GM20000 (cell line): ENCODE data around the gene SLC27A6.
"Not testable (repeated sequence)": the region's sequence is repeated elsewhere in the genome, so short reads cannot be mapped to it uniquely, and the experiment has no call there.

Source experiments
- DNase-seq: peaks from one replicate; pipeline ENCODE4 v3.0.0; 2012; ENCODE audit warnings: low spot score
- CTCF ChIP-seq: IDR thresholded peaks from 2 replicates; pipeline ENCODE4 v1.5.1; 2012; ENCODE audit warnings: mild to moderate bottlenecking, control low read depth; ENCODE audit errors: extremely low read depth, missing control alignments

The SLC27A6 gene

GRCh38 chr5:128965011-128965637, at the start of gene SLC27A6:
SLC27A6 (plus strand) TSS chr5:128965488; CDS start chr5:128966138, 650 bp downstream.
- no peak for TF ChIP-seq CTCF
- DNase-seq: no peak

DNA sequence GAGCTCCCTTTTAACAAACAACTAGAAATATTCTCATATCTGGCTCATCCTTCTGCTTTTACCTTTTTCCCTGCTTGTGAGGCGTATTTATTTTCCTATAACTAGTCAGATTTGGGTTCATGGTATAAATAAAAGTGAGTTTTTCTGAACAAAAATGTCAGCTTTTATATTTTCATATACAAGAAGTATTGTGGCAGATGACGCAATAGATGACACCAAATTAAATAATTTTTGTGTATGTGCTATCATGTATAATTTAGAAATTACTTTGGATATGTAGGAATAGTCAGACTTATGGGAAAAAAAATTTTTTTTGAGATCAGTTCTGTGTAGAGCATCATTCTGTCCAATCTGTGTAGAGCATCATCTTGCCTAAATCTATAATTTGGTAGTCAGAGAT, 45.7 kb upstream of the SLC27A6 start:
- TF ChIP-seq CTCF: no peak
- DNase-seq: no peak

DNA sequence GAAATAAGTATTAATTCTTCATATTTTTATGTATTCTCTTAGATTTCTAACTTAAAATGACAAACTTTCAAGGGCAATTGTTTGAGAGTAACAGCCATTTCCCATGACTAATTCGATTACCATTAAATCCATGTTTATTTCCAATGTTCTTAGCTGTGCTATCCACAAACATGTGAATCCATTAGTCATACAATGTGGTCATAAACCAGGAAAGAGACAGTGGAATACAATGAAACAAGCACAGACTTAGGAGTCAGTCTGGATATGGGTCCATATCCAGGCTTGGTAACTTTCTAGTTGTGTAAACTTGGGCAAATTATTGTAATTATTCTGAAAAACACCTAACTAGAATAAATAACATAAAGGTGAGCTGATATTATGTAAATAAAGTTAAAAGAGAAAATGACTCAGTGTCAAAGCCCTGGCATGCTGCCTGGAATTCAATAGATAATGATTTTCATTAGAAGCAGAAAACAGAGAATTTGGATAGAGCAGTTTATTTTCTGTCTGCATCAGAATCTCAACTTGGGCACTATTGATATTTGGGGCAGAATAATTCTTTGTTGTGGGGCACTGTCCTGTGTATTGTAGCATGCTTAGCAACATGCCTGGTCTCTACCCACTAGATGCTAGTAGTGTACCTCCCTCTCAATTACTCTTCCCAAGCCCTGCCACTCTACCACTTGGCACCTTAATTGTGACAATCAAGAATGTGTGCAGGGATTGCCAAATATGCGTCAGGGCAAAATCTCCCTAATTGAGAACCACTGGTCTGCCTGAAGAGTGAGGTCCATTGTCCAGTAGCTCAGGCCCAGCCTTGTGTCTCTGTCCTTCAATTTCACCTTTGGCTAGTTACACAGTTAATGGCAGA, 44.7 kb upstream of the SLC27A6 start:
- no peak for TF ChIP-seq CTCF
- DNase-seq: no peak

GRCh38 chr5:128924299-128924698, 41.0 kb upstream of the SLC27A6 start:
- no peak for DNase-seq
- TF ChIP-seq CTCF: no peak

GRCh38 chr5:128925973-128926372, 39.3 kb upstream of the SLC27A6 start:
- TF ChIP-seq CTCF: no peak
- DNase-seq: no peak

DNA sequence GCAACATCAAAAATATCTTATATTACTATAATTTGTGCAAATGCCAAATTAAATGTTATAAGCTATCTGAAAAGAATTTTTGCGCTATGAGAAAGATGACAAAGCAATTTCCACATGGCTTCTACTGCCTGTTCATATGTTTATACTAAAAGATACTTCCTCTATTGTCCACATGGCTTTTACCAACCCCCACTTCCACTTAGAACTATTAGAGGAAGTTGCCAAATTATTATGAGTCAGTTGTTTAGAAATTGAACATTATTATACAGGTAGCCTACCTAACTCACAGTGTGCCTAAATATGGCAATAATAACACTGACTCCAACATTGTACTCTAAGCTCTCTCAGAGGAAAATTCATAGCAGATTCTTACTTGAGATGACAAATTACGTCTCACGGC, 37.6 kb upstream of the SLC27A6 start:
- DNase-seq: no peak
- no peak for TF ChIP-seq CTCF

DNA sequence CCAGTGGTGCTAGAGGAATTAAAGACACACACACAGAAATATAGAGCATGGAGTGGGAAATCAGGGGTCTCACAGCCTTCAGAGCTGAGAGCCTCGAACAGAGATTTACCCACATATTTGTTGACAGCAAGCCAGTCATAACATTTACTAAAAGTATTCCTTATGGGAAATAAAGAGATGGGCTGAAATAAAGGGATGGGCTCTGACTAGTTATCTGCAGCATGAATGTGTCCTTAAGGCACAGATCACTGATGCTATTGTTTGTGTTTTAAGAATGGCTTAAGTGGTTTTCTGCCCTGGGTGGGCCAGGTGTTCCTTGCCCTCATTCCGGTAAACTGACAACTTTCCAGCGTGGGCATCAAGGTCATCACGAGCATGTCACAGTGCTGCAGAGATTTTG, 33.1 kb upstream of the SLC27A6 start:
- not testable (repeated sequence) for DNase-seq

DNA sequence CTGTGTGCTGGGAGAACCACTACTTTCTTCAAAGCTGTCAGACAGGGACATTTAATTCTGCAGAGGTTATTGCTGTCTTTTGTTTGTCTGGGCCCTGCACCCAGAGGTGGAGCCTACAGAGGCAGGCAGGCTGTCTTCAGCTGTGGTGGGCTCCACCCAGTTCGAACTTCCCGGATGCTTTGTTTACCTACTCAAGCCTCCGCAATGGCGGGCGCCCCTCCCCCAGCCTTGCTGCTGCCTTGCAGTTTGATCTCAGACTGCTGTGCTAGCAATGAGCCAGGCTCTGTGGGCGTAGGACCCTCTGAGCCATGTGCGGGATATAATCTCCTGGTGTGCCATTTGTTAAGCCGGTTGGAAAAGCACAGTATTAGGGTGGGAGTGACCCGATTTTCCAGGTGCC, 22.2 kb upstream of the SLC27A6 start:
- DNase-seq: not testable (repeated sequence)
